Heart right ventricle (tissue), 16 donors: ENCODE results near the gene SETDB2. TPM values are rescaled to one million over a fixed set of nuclear protein-coding genes. Genes with fewer than 3 reads are reported as not detected.

Source experiments
- ATAC-seq, 8 donors: fragments of 200-7000 bp; cut with Tn5 transposase; one replicate each; pipeline ENCODE4 v1.9.1; 2020; ENCODE audit warnings: mild to moderate bottlenecking in 8 of 8, moderate library complexity in 8 of 8, moderate number of reproducible peaks in 1 of 8
- DNase-seq, 2 donors: peaks; one replicate each; pipeline ENCODE4 v3.0.0-alpha.2; 2020
- H3K27ac ChIP-seq, 10 donors: fragments of 200-600 bp; sonication (generic) in 2 of 10; one replicate each; pipeline versions ENCODE4 v1.5.0 to v1.8.0; 2020 to 2022; ENCODE audit warnings: mild to moderate bottlenecking in 3 of 10
- H3K27me3 ChIP-seq, 7 donors: fragments of 200-600 bp; one replicate each; pipeline ENCODE4 v1.8.0; 2021 to 2022; ENCODE audit warnings: mild to moderate bottlenecking in 2 of 7
- H3K36me3 ChIP-seq, 9 donors: fragments of 200-600 bp; sonication (generic) in 1 of 9; one replicate each; pipeline versions ENCODE4 v1.5.0 to v1.8.0; 2020 to 2022; ENCODE audit warnings: mild to moderate bottlenecking in 2 of 9
- H3K4me1 ChIP-seq, 9 donors: fragments of 200-600 bp; sonication (generic) in 1 of 9; one replicate each; pipeline versions ENCODE4 v1.5.0 to v1.8.0; 2020 to 2022; ENCODE audit warnings: mild to moderate bottlenecking in 4 of 9
- H3K4me3 ChIP-seq, 10 donors: fragments of 200-600 bp; sonication (generic) in 2 of 10; one replicate each; pipeline versions ENCODE4 v1.5.0 to v1.8.0; 2020 to 2022; ENCODE audit warnings: mild to moderate bottlenecking in 7 of 10, moderate library complexity in 2 of 10
- H3K9me3 ChIP-seq, 11 donors: fragments of 200-600 bp in 10 of 11; sonication (generic) in 2 of 11; one replicate each; pipeline versions ENCODE4 v1.5.0 to v1.8.0; 2013 to 2022; ENCODE audit warnings: mild to moderate bottlenecking in 2 of 11, control low read depth in 1 of 11, moderate library complexity in 1 of 11
- CTCF ChIP-seq, 9 donors: fragments of 200-600 bp; sonication (generic) in 2 of 9; IDR thresholded peaks; one replicate each; pipeline versions ENCODE4 v1.5.0 to v1.8.0; 2021 to 2022; ENCODE audit warnings: antibody characterized with exemption in 9 of 9, mild to moderate bottlenecking in 5 of 9, moderate library complexity in 1 of 9
- WGBS, 2 donors: extraction: QIAGEN DNeasy Blood & Tissue Kit; methylation state at CpG; one replicate each; pipeline ENCODE4 v1.1.7; 2013; ENCODE audit warnings: inconsistent platforms in 1 of 2; 5-methylcytosine and 5-hydroxymethylcytosine counted together
- intact Hi-C, 10 donors: fragments of 100-400 bp; cut with DNase I; formaldehyde crosslinking; loops; one replicate each; pipeline versions ENCODE4 v1.11.1 to v1.14.2; 2022
- polyA plus RNA-seq, 2 donors: library from polyadenylated mRNA; stranded (reverse); fragments of 200-250 nt; gene quantifications; one replicate each; pipeline ENCODE4 v1.2.3, GENCODE V29; 2013
- total RNA-seq, 10 donors: library from RNA; stranded (reverse); fragmentation: NEBNext Ultra II Directional in 3 of 10; extraction: Animal tissue kit (Norgen Biotek cat#: 25700) in 3 of 10; gene quantifications; one replicate each; pipeline versions ENCODE4 v1.2.1 to v1.2.4, GENCODE V29; 2021 to 2023
- donor health status: Arrhythmogenic right ventricular cardiomyopathy.
- donor health status: ischemic (EF 13 %, LVEDD 7.1; RV severe dilation, severe dysfunction).
- donor health status: healthy with polysubstance abuse.
- donor health status: DM: no; HTN: yes; CAD: no.
- donor health status: DM: no; HTN: no; CAD: no.
- donor health status: ischemic (EF 25% LVEDD 6.9; RV normal size, moderate dysfunction).
- donor health status: ischemic (EF 25% LVEDD 5.7; RV mildly dilated, moderate dysfunction).
- donor health status: healthy.
- donor health status: DM: yes; HTN: yes; CAD: no.
- donor health status: Ischemic cardiomyopathy.
- donor health status: ischemic (EF 35%, LVEDD 5.7; RV mildly dilated, moderate dysfunction).
- donor health status: nonischemic (EF 11% LVEDD 7.7; RV severe dilation, severe dysfunction).
- donor health status: DM: yes; HTN: yes; CAD: no.
- donor health status: PGD.
- donor health status: ischemic (EF 29% LVEDD 5.4; RV normal size, mild dysfunction).
- donor health status: nonischemic (EF 23%, LVEDD 6.1; RV moderate dilation, normal function).

Gene SETDB2
- total and polyA plus RNA-seq, 12 donors = 3.8 to 18.2 (median 12.1) TPM

- ATAC-seq = no peak
- Histone ChIP-seq H3K27ac (peak overlapping the region in 3 of 10 donors; percentile 10 to 84 (median 80)), H3K36me3 (peaks cover 0 to 4% (median 0%) of the 10 kb centered on the region in 9 donors), H3K4me3 (peak overlapping the region in 7 of 10 donors; percentile 19 to 50 (median 42)), H3K27me3 (no peaks in the 10 kb centered on the region), H3K4me1 (peaks cover 0 to 14% (median 3%) of the 10 kb centered on the region in 9 donors), H3K9me3 (peaks cover 0 to 17% (median 7%) of the 10 kb centered on the region in 11 donors)
- no peak for TF ChIP-seq CTCF (IDR thresholded peaks at IDR 0.05)
- DNase-seq = no peak
- intact Hi-C loops = loop anchor here in 1 of 10 donors (10.0 kb wide), 1 partner anchor 95 kb away; no protein-coding TSS in a partner anchor
- 58 to 78% methylated on average over 1 of the region's 1 CpG for WGBS, 2 donors
Observed at GRCh38 chr13:49399801-49400472, 44.1 kb upstream of the SETDB2 start.

GRCh38 chr13:49400755-49401659 lies 43.1 kb upstream of the SETDB2 start:
- Histone ChIP-seq H3K27ac (peak overlapping the region; percentile 57 to 84 (median 70)), H3K36me3 (peaks cover 0 to 4% (median 0%) of the 10 kb centered on the region in 9 donors), H3K27me3 (no peaks in the 10 kb centered on the region), H3K4me3 (peak overlapping the region in 9 of 10 donors; percentile 18 to 50 (median 41)), H3K9me3 (peaks cover 0 to 25% (median 11%) of the 10 kb centered on the region in 11 donors), H3K4me1 (peaks cover 0 to 14% (median 3%) of the 10 kb centered on the region in 9 donors)
- ATAC-seq (peak; percentile 69 to 97 (median 90)), DNase-seq (peak in 1 of 2 donors; percentile 46)
- intact Hi-C loops = loop anchor here in 1 of 10 donors (10.0 kb wide), 1 partner anchor 96 kb away; no protein-coding TSS in a partner anchor
- no peak for TF ChIP-seq CTCF (IDR thresholded peaks at IDR 0.05)
- 14 to 22% methylated on average over 7 of the region's 7 CpGs for WGBS, 2 donors

GRCh38 chr13:49403996-49404702 lies 39.9 kb upstream of the SETDB2 start:
- DNase-seq = no peak
- no peak for TF ChIP-seq CTCF (IDR thresholded peaks at IDR 0.05)
- Histone ChIP-seq H3K27me3 (no peaks in the 10 kb centered on the region), H3K36me3 (peaks cover 0 to 4% (median 0%) of the 10 kb centered on the region in 9 donors), H3K9me3 (peaks cover 0 to 30% (median 11%) of the 10 kb centered on the region in 11 donors), H3K4me1 (peaks cover 0 to 14% (median 3%) of the 10 kb centered on the region in 9 donors), H3K27ac (no peak overlapping the region), H3K4me3 (no peak overlapping the region)
- intact Hi-C loops = loop anchor here in 1 of 10 donors (10.0 kb wide), 1 partner anchor 99 kb away; no protein-coding TSS in a partner anchor
- ATAC-seq = no peak
- WGBS, 2 donors = 84 to 87% methylated on average over 7 of the region's 7 CpGs
